Stimulated activated CD8-positive, alpha-beta memory T cell treated with anti-CD3 and anti-CD28 coated beads, Interleukin-15, amount 100 ng/mL, for 4 hours (primary cell): Measurements from ENCODE around the gene CALCOCO1.
A peak's percentile ranks its signal among the peaks of the same experiment; 100 is the strongest.
"Not testable (repeated sequence)": the region's sequence is repeated elsewhere in the genome, so short reads cannot be mapped to it uniquely, and the experiment has no call there.

Source experiments
- DNase-seq, 2 donors: peaks; one replicate each; pipeline ENCODE4 v3.0.0-alpha.2; 2020; ENCODE audit warnings: low read depth in 2 of 2

The CALCOCO1 gene

DNA sequence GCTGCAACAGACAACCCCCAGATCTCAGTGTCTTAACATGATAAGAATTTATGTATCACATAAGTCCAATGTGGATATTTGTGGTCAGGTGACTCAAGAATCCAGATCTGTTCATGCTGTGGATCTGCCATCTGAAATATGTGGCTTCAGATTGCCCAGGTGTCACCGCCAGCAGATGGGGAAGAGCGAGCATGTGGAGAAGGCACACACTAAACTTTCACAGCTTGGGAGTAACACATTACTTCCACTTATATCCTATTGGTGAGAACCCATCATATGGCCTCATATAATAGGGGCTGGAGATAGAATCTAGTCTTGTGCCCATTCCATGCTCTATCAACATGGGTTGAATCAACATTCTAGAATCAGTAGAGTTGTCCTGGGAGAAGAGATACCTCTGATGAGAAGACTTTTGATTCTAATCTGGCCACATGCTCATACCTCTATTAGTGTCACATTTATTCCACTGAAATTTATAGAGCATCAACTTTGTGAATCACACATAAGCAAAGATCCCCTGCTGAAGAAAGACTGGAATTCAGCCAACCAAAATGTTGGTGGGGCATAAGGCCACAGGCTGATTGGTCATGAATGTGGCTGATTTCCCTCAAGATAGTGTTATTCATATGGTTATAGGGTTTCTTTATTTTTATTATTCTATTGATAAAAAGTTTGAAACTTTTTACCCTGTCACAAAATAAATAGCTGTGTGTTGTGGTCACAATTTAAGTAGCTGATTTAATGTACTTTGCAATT, 6.0 kb upstream of the CALCOCO1 start:
- DNase-seq: no peak

DNA sequence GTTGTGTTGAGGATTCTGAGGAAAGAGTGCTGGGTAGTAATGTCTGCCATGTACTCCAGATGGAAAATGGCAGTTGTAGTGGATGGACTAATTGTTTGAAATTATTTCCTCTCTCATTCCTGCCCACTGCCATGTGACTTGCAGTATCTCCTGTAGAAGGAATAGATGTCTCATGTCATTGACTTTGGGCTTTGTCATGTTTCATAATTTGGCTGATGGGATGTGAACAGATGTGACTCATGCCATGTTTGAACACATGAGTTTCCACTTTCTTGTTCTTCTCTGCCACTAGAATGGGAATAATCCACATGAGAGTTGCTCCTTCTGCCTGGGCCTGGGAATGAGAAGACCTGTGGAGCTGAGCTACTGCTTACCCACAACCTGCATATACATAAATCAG, 2.4 kb upstream of the CALCOCO1 start:
- DNase-seq: no peak

DNA sequence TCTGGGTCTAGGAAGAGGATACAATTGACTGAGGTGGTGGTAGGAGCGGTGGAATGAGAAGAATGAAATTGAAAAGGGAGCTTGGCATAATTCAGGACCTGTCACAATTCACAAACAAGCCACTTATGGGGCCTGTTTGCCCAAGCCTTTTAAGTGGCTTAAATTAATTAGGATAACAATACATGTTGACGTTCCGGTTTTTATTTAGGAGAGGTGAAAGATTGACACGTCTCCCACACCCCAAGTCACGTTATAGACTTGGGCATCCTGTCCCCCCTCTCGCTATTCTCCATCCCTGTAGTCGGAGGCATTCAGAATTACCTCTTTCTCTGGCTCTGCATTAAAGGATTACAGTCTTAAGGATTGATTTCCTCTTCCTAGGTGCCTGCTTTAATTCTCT, 954 bp upstream of the CALCOCO1 start:
- DNase-seq: no peak

- DNase-seq: no peak
These were observed 324 bp downstream of the CALCOCO1 start for GRCh38 chr12:53726946-53727309.

DNA sequence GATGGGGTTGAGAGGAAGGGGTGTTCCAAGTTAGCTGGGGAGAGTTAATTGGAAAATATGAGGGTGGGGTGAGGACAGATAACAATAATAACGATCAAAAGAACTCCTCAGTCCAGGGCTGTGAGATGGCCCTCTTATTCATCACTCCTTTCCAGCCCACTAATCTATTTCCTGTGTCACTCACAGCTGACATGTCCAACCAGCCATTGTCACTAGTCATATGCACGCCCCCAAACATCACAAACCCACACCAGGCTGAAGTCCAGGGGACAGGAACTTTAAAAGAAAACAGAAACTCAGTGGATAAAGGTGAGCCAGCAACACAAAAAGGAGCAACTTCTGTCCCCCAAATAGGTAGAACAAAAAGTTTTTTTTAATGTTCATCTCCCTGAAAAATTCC, 911 bp downstream of the CALCOCO1 start:
- DNase-seq: no peak

- no peak for DNase-seq
These were observed 1.4 kb downstream of the CALCOCO1 start for GRCh38 chr12:53725824-53726223.

DNA sequence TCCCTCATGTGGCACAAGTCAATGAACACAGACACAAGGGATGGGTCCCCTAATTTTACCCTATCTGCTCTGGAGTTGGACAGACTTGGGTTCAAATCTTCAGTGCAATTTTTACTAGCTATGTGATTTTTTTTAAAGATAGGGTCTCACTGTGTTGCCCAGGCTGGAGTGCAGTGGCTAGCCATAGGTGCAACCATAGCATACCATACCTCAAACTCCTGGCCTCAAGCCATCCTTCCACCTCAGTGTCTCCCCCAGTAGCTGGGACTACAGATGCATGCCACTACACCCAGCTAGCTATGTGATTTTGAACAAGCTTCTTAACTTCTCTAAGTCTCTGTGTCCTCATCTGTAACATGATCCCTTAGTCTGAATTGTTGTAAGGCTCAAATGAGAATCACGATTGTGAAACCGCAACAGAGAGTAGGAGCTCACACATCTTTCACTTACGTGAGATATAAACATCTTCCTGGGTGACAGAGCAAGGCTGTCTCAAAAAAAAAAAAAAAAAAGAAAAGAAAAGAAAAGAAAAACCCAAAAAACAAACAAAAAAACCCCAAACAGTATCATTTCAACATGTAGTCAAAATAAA, 4.7 kb downstream of the CALCOCO1 start:
- DNase-seq: no peak

- DNase-seq: no peak
These were observed 6.3 kb downstream of the CALCOCO1 start for GRCh38 chr12:53720946-53721345.

- DNase-seq: no peak
These were observed 7.6 kb downstream of the CALCOCO1 start for GRCh38 chr12:53719649-53720048.

DNA sequence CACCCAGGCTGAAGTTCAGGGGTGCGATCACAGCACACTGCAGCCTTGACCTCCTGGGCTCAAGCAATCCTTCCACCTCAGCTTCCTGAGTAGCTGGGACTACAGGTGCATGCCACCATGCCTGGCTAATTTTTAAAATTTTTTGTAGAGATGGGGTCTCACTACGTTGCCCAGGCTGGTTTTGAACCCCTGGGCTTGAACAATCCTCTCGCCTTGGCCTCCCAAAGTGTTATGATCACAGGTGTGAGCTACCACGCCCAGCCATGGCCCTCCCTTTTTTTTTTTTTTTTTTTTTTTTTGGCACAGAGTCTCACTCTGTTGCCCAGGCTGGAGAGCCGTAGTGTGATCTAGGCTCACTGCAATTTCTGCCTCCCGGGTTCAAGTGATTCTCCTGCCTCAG, 8.7 kb downstream of the CALCOCO1 start:
- DNase-seq: not testable (repeated sequence)

DNA sequence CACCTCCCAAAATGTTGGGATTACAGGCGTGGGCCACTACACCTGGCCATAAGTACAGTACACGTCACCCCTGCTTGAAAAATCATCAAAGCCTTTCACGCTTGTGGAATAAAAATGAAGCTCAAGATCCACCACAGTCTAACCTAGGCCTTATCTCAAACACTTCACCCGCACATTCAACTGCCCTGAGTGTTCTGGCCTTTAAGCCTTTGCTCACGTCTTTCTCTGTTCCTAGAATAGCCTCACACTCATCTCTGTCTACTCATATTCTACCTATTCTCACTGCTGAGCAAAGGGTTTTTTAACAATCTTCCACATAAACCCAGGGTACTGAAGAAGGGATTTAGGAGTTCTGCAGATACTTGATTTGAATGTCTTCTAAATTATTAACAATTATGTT, 9.9 kb downstream of the CALCOCO1 start:
- no peak for DNase-seq

DNA sequence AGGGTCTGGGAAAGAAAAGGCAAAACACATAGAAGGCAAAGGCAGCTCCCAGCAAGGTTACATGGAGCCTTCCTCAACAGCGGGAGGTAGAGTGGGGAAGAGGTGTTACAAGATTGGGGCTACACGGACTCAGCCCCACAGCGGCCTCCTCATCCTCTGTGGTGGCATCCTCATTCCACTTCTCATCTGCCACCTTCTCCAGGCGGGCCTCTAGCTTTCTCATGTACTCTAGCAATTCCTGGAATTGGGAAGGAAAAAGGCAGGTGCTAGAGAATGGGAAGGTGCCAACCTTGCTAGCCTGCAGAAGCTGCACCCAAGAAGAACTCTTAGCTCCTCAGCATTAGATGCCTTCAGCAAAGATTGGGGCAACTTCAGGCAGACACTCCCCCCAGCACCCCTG, 13.2 kb downstream of the CALCOCO1 start:
- no peak for DNase-seq

- DNase-seq: no peak
These were observed 13.7 kb downstream of the CALCOCO1 start for GRCh38 chr12:53713516-53713915.

GRCh38 chr12:53712059-53712643, 15.1 kb downstream of the CALCOCO1 start:
- DNase-seq: no peak

GRCh38 chr12:53710091-53710490, 17.2 kb downstream of the CALCOCO1 start:
- DNase-seq: no peak

GRCh38 chr12:53709671-53710070, 17.6 kb downstream of the CALCOCO1 start:
- DNase-seq: no peak

GRCh38 chr12:53706080-53706479, 21.2 kb downstream of the CALCOCO1 start:
- no peak for DNase-seq

GRCh38 chr12:53703756-53704155, 23.5 kb downstream of the CALCOCO1 start:
- DNase-seq: no peak

- DNase-seq: peak; percentile 35 to 50
These were observed 25.6 kb downstream of the CALCOCO1 start for GRCh38 chr12:53701518-53702264.

GRCh38 chr12:53700567-53700966, 26.7 kb downstream of the CALCOCO1 start:
- DNase-seq: no peak

DNA sequence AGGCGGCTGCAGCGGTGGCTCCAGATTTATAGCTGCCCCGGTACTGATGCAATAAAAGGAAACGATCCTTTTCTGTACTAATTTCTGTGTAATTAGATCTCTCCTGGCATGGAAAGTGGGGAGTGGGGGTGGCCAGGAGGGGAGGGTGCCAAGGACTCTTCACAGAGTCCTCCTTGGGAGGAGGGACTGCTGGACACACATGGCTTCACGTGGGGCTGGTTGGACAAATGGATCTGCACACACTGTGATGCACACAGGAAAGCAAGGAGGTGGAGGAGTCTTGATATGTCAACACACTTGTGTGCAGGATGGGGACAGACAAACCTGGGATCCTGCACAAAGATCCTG, 27.6 kb downstream of the CALCOCO1 start:
- DNase-seq: no peak

DNA sequence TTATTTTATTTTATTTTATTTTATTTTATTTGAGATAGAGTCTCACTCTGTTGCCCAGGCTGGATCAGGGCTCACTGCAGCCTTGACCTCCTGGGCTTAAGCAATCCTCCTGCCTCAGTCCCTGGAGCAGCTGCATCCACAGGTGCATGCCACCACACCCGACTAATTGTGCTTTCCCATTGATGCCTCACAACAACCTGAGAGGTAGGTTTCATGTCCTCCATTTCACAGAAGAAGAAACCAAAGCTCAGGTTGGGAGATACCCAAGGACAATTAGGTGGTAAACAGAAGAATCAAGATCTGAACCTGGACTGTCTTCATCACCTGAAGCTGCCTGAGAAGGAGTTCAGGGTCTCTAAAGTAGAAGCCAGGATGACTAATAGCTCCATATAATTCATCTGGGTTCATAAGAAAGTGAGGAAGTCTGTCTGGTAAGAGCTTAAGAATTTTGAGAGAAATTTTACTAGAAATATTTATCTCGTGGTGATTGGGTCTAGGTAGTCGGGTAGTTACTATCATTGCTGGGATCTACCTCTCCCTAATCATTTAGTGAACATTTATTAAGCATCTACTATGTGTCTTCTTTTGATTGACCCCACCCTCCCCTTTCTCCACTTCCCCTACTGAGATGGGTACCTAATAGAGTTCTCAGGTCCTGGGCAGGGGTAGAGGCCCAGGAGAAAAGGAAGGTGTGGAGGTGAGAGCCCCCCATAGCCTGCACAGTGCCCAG, 28.1 kb downstream of the CALCOCO1 start:
- no peak for DNase-seq
